DOHH2 (cell line): ENCODE data around the gene PKN3.

Source experiments
- H3F3A ChIP-seq: fragments of 200-600 bp; sonication (generic), shearing (Covaris generic); 2 replicates; pipeline ENCODE4 v1.6.0; 2016; ENCODE audit warnings: antibody characterized with exemption, mild to moderate bottlenecking; ENCODE audit not compliant: control insufficient read depth, insufficient read depth
- H3K27ac ChIP-seq: fragments of 200-600 bp; sonication (generic); 2 replicates; pipeline ENCODE4 v1.5.1; 2014; ENCODE audit warnings: low read depth, mild to moderate bottlenecking, low read length, moderate library complexity
- H3K27me3 ChIP-seq: fragments of 200-600 bp; sonication (generic); 2 replicates; pipeline ENCODE4 v1.6.1; 2014; ENCODE audit warnings: mild to moderate bottlenecking, low read length, mixed read lengths; ENCODE audit not compliant: control insufficient read depth
- H3K36me3 ChIP-seq: fragments of 200-600 bp; sonication (generic); 2 replicates; pipeline ENCODE4 v1.6.1; 2014; ENCODE audit warnings: mild to moderate bottlenecking, low read length, moderate library complexity, mixed read lengths; ENCODE audit not compliant: control insufficient read depth
- H3K4me1 ChIP-seq: fragments of 200-600 bp; sonication (generic); 2 replicates; pipeline ENCODE4 v1.6.1; 2014; ENCODE audit warnings: mild to moderate bottlenecking, low read length, mixed read lengths; ENCODE audit not compliant: control insufficient read depth
- H3K4me2 ChIP-seq: fragments of 200-600 bp; sonication (generic); 2 replicates; pipeline ENCODE4 v1.6.0; 2014; ENCODE audit warnings: mild to moderate bottlenecking, low read length, moderate library complexity
- H3K4me3 ChIP-seq: fragments of 200-600 bp; sonication (generic); 2 replicates; pipeline ENCODE4 v1.5.1; 2014; ENCODE audit warnings: mild to moderate bottlenecking, low read length, mixed read lengths
- H3K79me2 ChIP-seq: fragments of 200-600 bp; sonication (generic); 2 replicates; pipeline ENCODE4 v1.6.1; 2014; ENCODE audit warnings: mild to moderate bottlenecking, low read length, mixed read lengths; ENCODE audit not compliant: control insufficient read depth
- H3K9me2 ChIP-seq: fragments of 200-600 bp; sonication (generic); replicated peaks from 2 replicates; pipeline ENCODE4 v1.6.1; 2014; ENCODE audit warnings: mild to moderate bottlenecking, low read length, mixed read lengths; ENCODE audit not compliant: control insufficient read depth
- H3K9me3 ChIP-seq: fragments of 200-600 bp; sonication (generic); 2 replicates; pipeline ENCODE4 v1.6.1; 2014; ENCODE audit warnings: antibody characterized with exemption, low read length, mixed read lengths; ENCODE audit not compliant: control insufficient read depth, insufficient read depth
- H4K20me1 ChIP-seq: fragments of 200-600 bp; sonication (generic); 2 replicates; pipeline ENCODE4 v1.6.0; 2014; ENCODE audit warnings: low read depth, mild to moderate bottlenecking, antibody characterized with exemption, low read length, moderate library complexity; ENCODE audit not compliant: control insufficient read depth, insufficient read depth
- EZH2phosphoT487 ChIP-seq: fragments of 200-600 bp; sonication (generic); IDR thresholded peaks from 2 replicates; pipeline ENCODE4 v1.6.1; 2017; ENCODE audit warnings: borderline replicate concordance, mild to moderate bottlenecking, antibody characterized with exemption, low read length, moderate library complexity, mixed read lengths
- TF ChIP-seq, protein P1 (sequence below): fragments of 200-600 bp; sonication (generic); IDR thresholded peaks from one replicate; pipeline ENCODE4 v1.5.1; 2014; ENCODE audit warnings: antibody characterized with exemption, mild to moderate bottlenecking, low read depth, low read length; ENCODE audit not compliant: poor library complexity, severe bottlenecking

The PKN3 gene

DNA sequence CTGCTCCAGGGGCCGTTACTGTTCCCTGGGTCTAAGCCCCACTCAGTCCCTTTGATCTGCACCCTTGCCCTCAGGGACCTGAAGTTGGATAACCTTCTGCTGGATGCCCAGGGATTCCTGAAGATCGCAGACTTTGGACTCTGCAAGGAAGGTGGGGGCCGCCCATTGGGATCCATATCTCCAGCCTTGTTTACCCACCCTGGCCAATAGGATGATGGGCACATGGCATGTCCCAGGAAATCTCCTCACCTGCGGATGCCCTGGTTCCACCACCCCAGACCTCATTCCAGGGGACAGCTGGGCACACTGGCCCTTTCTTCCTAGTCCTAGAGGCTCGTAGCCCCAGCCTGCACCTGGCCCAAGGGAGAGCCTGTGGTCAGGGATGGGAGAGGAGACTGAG, 16.2 kb downstream of the PKN3 start:
- no peaks in the 10 kb centered on the region for H3K9me3 ChIP-seq
- TF ChIP-seq EZH2phosphoT487, result no peak
- TF ChIP-seq, protein P1, sequence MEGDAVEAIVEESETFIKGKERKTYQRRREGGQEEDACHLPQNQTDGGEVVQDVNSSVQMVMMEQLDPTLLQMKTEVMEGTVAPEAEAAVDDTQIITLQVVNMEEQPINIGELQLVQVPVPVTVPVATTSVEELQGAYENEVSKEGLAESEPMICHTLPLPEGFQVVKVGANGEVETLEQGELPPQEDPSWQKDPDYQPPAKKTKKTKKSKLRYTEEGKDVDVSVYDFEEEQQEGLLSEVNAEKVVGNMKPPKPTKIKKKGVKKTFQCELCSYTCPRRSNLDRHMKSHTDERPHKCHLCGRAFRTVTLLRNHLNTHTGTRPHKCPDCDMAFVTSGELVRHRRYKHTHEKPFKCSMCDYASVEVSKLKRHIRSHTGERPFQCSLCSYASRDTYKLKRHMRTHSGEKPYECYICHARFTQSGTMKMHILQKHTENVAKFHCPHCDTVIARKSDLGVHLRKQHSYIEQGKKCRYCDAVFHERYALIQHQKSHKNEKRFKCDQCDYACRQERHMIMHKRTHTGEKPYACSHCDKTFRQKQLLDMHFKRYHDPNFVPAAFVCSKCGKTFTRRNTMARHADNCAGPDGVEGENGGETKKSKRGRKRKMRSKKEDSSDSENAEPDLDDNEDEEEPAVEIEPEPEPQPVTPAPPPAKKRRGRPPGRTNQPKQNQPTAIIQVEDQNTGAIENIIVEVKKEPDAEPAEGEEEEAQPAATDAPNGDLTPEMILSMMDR, result no peak
- H3K4me2 ChIP-seq, result no peak overlapping the region
- peaks cover 13% of the 10 kb centered on the region for H3K4me1 ChIP-seq
- no peaks in the 10 kb centered on the region for H3K27me3 ChIP-seq
- H3K79me2 ChIP-seq, result peaks cover 13% of the 10 kb centered on the region
- H3K4me3 ChIP-seq, result no peak overlapping the region
- H3K27ac ChIP-seq, result no peak overlapping the region
- H3K36me3 ChIP-seq, result peaks cover 16% of the 10 kb centered on the region
- no peaks in the 10 kb centered on the region for H4K20me1 ChIP-seq
- H3F3A ChIP-seq, result no peaks in the 10 kb centered on the region
- H3K9me2 ChIP-seq, result no peaks in the 10 kb centered on the region

DNA sequence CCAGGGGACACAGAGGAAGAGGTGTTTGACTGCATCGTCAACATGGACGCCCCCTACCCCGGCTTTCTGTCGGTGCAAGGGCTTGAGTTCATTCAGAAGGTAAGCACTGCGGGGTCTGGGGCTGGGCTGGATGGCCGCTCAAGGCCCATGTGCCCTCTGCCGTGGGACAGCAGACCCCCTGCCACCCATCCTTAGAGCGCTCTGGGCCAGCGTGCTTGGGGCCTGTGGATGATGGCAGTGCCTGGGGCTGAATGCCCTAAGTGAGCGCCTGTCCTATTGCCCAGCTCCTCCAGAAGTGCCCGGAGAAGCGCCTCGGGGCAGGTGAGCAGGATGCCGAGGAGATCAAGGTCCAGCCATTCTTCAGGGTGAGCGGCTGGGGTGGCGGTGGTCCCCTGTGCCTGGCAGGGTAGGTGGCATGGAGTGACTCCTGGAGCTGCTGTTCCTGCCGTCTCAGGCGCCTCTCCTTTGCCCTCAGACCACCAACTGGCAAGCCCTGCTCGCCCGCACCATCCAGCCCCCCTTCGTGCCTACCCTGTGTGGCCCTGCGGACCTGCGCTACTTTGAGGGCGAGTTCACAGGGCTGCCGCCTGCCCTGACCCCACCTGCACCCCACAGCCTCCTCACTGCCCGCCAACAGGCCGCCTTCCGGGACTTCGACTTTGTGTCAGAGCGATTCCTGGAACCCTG, 17.8 kb downstream of the PKN3 start:
- H3F3A ChIP-seq, result peaks cover 6% of the 10 kb centered on the region; the same call in 1 of the 2 replicates
- no peaks in the 10 kb centered on the region for H3K9me3 ChIP-seq
- no peaks in the 10 kb centered on the region for H3K27me3 ChIP-seq
- H3K27ac ChIP-seq, result no peak overlapping the region
- no peak overlapping the region for H3K4me3 ChIP-seq
- H3K4me1 ChIP-seq, result peaks cover 22% of the 10 kb centered on the region
- peaks cover 20% of the 10 kb centered on the region for H3K36me3 ChIP-seq
- H4K20me1 ChIP-seq, result no peaks in the 10 kb centered on the region
- peaks cover 19% of the 10 kb centered on the region for H3K79me2 ChIP-seq
- TF ChIP-seq, protein P1, result no peak
- TF ChIP-seq EZH2phosphoT487, result no peak
- H3K9me2 ChIP-seq, result no peaks in the 10 kb centered on the region
- no peak overlapping the region for H3K4me2 ChIP-seq

DNA sequence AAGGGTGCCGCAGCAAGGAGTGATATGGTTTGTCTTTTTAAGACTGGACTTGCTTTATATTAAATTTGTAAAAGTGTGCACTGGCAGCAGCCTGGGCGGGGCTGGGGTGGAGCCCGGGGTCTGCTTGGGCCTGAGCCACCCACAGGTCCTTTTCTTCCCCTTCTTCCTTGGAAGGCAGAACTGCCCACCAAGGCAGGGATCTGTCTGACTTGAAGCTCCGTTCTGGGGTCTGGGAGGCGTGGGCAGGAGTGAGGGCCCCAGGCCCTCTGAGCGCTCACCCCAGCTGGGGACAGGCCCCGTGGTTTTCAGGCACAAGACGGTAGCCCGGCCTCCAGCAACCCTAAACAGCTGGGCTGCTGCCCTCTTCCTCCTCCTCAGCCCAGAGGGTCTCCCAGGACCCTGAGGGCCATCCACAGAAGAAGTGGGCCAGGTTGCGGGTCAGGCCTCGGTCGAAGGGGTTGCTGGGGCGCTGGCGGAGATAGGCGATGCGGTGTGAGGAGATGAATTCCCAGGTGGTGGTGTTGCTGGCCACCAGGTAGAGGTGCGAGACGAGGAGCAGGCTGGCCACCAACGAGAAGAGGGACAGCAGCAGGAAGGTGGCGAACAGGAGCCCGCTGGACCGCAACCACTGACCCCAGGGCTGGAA, 18.7 kb downstream of the PKN3 start:
- peaks cover 20% of the 10 kb centered on the region for H3K36me3 ChIP-seq
- no peak overlapping the region for H3K27ac ChIP-seq
- H3K9me2 ChIP-seq, result no peaks in the 10 kb centered on the region
- peaks cover 25% of the 10 kb centered on the region for H3K4me1 ChIP-seq
- H3K4me3 ChIP-seq, result no peak overlapping the region
- no peaks in the 10 kb centered on the region for H4K20me1 ChIP-seq
- peaks cover 19% of the 10 kb centered on the region for H3K79me2 ChIP-seq
- no peaks in the 10 kb centered on the region for H3K27me3 ChIP-seq
- no peaks in the 10 kb centered on the region for H3K9me3 ChIP-seq
- no peak for TF ChIP-seq EZH2phosphoT487
- TF ChIP-seq, protein P1, result no peak
- peaks cover 13% of the 10 kb centered on the region for H3F3A ChIP-seq
- no peak overlapping the region for H3K4me2 ChIP-seq
